IMR-90 (cell line): ENCODE results near the gene C4orf17. TPM values are rescaled to one million over a fixed set of nuclear protein-coding genes. Genes with fewer than 3 reads are reported as not detected.

Source experiments
- ATAC-seq: fragments of 200-7000 bp; cut with Tn5 transposase; 2 replicates; pipeline ENCODE4 v1.9.1; 2020; ENCODE audit warnings: low read depth, mild to moderate bottlenecking, moderate library complexity
- BruUV-seq: library from RNA; stranded (reverse); fragments of 400-500 nt; replicated peaks from 2 replicates; lab custom pipeline; 2021; lab: Mats Ljungman, UMichigan
- CTCF ChIA-PET: fragments of 300-600 bp; formaldehyde crosslinking; extraction: SDS; loops from one replicate; lab custom pipeline; 2021; ENCODE audit warnings: antibody characterized with exemption; lab: Yijun Ruan, JAX
- POLR2A ChIA-PET: fragments of 300-600 bp; sonication (Branson Sonifier 250); formaldehyde crosslinking; loops from one replicate; lab custom pipeline; 2022; ENCODE audit warnings: antibody characterized with exemption; ENCODE audit not compliant: unreplicated experiment; lab: Charles Lee
- DNase-seq: peaks from one replicate; pipeline ENCODE4 v3.0.0; 2013
- H2AFZ ChIP-seq: replicated peaks from 2 replicates; pipeline ENCODE3; 2013; ENCODE audit warnings: low read length, mild to moderate bottlenecking; ENCODE audit not compliant: poor library complexity
- H2AK5ac ChIP-seq: 2 replicates; pipeline ENCODE4 v1.6.1; 2013; ENCODE audit warnings: low read depth, low read length, inconsistent platforms
- H2AK9ac ChIP-seq: replicated peaks from 2 replicates; pipeline ENCODE3; 2013; ENCODE audit warnings: mild to moderate bottlenecking, low read depth, low read length, moderate library complexity; ENCODE audit not compliant: poor library complexity
- H2BK120ac ChIP-seq: 2 replicates; pipeline ENCODE4 v1.6.1; 2013; ENCODE audit warnings: low read depth, low read length, inconsistent platforms
- H2BK15ac ChIP-seq: 3 replicates; pipeline ENCODE4 v1.6.1; 2013; ENCODE audit warnings: low read depth, low read length, inconsistent platforms
- H2BK20ac ChIP-seq: 2 replicates; pipeline ENCODE4 v1.6.1; 2013; ENCODE audit warnings: low read depth, mild to moderate bottlenecking, inconsistent platforms, low read length, moderate library complexity
- H2BK5ac ChIP-seq: 2 replicates; pipeline ENCODE4 v1.6.1; 2013; ENCODE audit warnings: mild to moderate bottlenecking, low read depth, low read length, inconsistent platforms; ENCODE audit not compliant: poor library complexity, severe bottlenecking
- H3K14ac ChIP-seq: replicated peaks from 2 replicates; pipeline ENCODE4 v1.6.1; 2013; ENCODE audit warnings: low read depth, low read length, inconsistent platforms
- H3K18ac ChIP-seq: 2 replicates; pipeline ENCODE4 v1.6.1; 2013; ENCODE audit warnings: low read depth, low read length, control low read depth
- H3K23ac ChIP-seq: 2 replicates; pipeline ENCODE4 v1.6.1; 2013; ENCODE audit warnings: low read depth, low read length, inconsistent platforms
- H3K27ac ChIP-seq: 2 replicates; pipeline ENCODE4 v1.5.1; 2013; ENCODE audit warnings: mild to moderate bottlenecking, control low read depth, low read length; ENCODE audit not compliant: insufficient read depth
- H3K27me3 ChIP-seq: 2 replicates; pipeline ENCODE4 v1.6.1; 2013; ENCODE audit warnings: low read length; ENCODE audit not compliant: control insufficient read depth, insufficient read depth
- H3K36me3 ChIP-seq: 2 replicates; pipeline ENCODE4 v1.6.1; 2013; ENCODE audit warnings: low read length, mixed read lengths; ENCODE audit not compliant: control insufficient read depth, insufficient read depth
- H3K4ac ChIP-seq: 2 replicates; pipeline ENCODE4 v1.6.1; 2013; ENCODE audit warnings: low read depth, low read length, inconsistent platforms
- H3K4me1 ChIP-seq: 2 replicates; pipeline ENCODE4 v1.6.1; 2013; ENCODE audit warnings: low read length, mixed read lengths; ENCODE audit not compliant: control insufficient read depth, insufficient read depth
- H3K4me2 ChIP-seq: 2 replicates; pipeline ENCODE4 v1.6.1; 2013; ENCODE audit warnings: low read depth, mild to moderate bottlenecking, control low read depth, low read length, moderate library complexity
- H3K4me3 ChIP-seq: 2 replicates; pipeline ENCODE4 v1.5.1; 2013; ENCODE audit warnings: low read depth, mild to moderate bottlenecking, control low read depth, low read length, moderate library complexity; ENCODE audit not compliant: insufficient read depth
- H3K56ac ChIP-seq: 2 replicates; pipeline ENCODE4 v1.6.1; 2013; ENCODE audit warnings: low read length, inconsistent platforms; ENCODE audit not compliant: insufficient read depth; ENCODE audit errors: extremely low read depth
- H3K79me1 ChIP-seq, 2 experiments: 2 replicates each; pipeline ENCODE4 v1.6.1; 2013; ENCODE audit warnings: low read length in 2 of 2, inconsistent platforms in 1 of 2, low read depth in 1 of 2
- H3K9ac ChIP-seq: 2 replicates; pipeline ENCODE4 v1.6.1; 2013; ENCODE audit warnings: low read depth, low read length, control low read depth
- H3K9me1 ChIP-seq: 2 replicates; pipeline ENCODE4 v1.6.1; 2013; ENCODE audit warnings: low read length, inconsistent platforms; ENCODE audit not compliant: insufficient read depth
- H3K9me3 ChIP-seq: 2 replicates; pipeline ENCODE4 v1.6.1; 2013; ENCODE audit warnings: low read length; ENCODE audit not compliant: control insufficient read depth, insufficient read depth
- H4K20me1 ChIP-seq: 2 replicates; pipeline ENCODE4 v1.6.1; 2013; ENCODE audit warnings: low read length, inconsistent platforms; ENCODE audit not compliant: insufficient read depth
- H4K5ac ChIP-seq: 2 replicates; pipeline ENCODE4 v1.6.1; 2013; ENCODE audit warnings: mild to moderate bottlenecking, low read depth, low read length, control low read depth
- H4K8ac ChIP-seq, 2 experiments: 2 replicates each; pipeline ENCODE4 v1.6.1; 2013; ENCODE audit warnings: low read depth in 2 of 2, low read length in 2 of 2, control low read depth in 1 of 2, inconsistent platforms in 1 of 2
- H4K91ac ChIP-seq: 2 replicates; pipeline ENCODE4 v1.6.1; 2013; ENCODE audit warnings: low read depth, low read length, inconsistent platforms; ENCODE audit not compliant: insufficient read depth
- NFE2L2 ChIP-seq: fragments of 150-350 bp; IDR thresholded peaks from 2 replicates; pipeline ENCODE4 v1.6.1; 2016; ENCODE audit warnings: low read depth, mild to moderate bottlenecking, low read length
- RAD21 ChIP-seq: IDR thresholded peaks from 2 replicates; pipeline ENCODE4 v1.6.1; 2012; ENCODE audit warnings: low read length, improper control_type of control experiment
- RFX5 ChIP-seq: IDR thresholded peaks from 2 replicates; pipeline ENCODE4 v1.8.0; 2012; ENCODE audit warnings: low read depth, mild to moderate bottlenecking, low read length, moderate library complexity
- WGBS, 2 experiments: methylation state at CpG; one replicate each; pipeline versions ENCODE4 v1.1.5 to v1.1.7; 2013; ENCODE audit warnings: missing lambda C conversion rate in 2 of 2; ENCODE audit not compliant: insufficient read length in 1 of 2; ENCODE audit errors: extremely low coverage in 2 of 2; 5-methylcytosine and 5-hydroxymethylcytosine counted together
- dilution Hi-C: fragments of 300-500 bp; cut with HindIII; formaldehyde crosslinking; loops from one replicate; pipeline ENCODE4 v1.14.3; 2018; ENCODE audit warnings: low sequenced_read_pairs; ENCODE audit not compliant: unreplicated experiment
- in situ Hi-C: fragments of 300-500 bp; cut with MboI; formaldehyde crosslinking; loops from 3 replicates; pipeline ENCODE4 v1.14.3; 2019; ENCODE audit warnings: low sequenced_read_pairs, inconsistent platforms, mixed read lengths
- intact Hi-C: fragments of 100-400 bp; cut with micrococcal nuclease; formaldehyde crosslinking; loops from 2 replicates; pipeline ENCODE4 v1.10.0; 2022
- polyA plus RNA-seq, 3 experiments: library from polyadenylated mRNA; depleted of rRNA; stranded (reverse); fragments of >200 nt; gene quantifications; 2 replicates each; pipeline ENCODE4 v1.2.3, GENCODE V29; 2012; ENCODE audit warnings: low replicate concordance in 1 of 3
- total RNA-seq: library from RNA; depleted of rRNA; stranded (reverse); fragments of >200 nt; gene quantifications from 2 replicates; pipeline ENCODE4 v1.2.3, GENCODE V29; 2012
- TF ChIP-seq, protein P1 (sequence below): conservative IDR thresholded peaks from 2 replicates; pipeline ENCODE4 v1.5.1; 2012; ENCODE audit warnings: mild to moderate bottlenecking, low read depth, low read length, improper control_type of control experiment

The C4orf17 gene
- total and polyA plus RNA-seq, 2 of the 4 experiments (the other 2 are of a cell fraction): not detected

DNA sequence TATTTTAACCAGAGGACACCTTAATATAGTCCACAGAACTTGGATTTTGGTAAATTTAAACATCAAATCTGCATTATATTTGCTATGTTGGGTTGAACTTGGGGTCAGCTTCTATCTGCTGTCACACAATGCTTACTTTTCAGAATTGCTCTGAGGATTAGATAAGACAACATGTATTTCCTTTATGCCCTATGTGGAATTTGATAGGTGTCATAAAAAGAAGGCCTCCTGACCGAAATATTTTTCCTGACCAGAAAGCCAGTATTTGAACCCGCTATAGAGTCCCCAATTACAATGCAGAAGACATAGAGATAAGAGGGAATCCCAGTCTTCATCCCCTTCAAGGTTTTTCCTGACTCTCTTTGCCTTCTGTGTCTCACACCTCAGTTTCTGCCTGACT, 67.9 kb downstream of the C4orf17 start:
- Histone ChIP-seq H3K4me1 (no peaks in the 10 kb centered on the region), H2BK5ac (no peak overlapping the region), H4K5ac (no peak overlapping the region), H2AK5ac (no peak overlapping the region), H3K27me3 (peaks cover 3% of the 10 kb centered on the region; the same call in 1 of the 2 replicates), H4K20me1 (no peaks in the 10 kb centered on the region), H3K27ac (no peak overlapping the region), H2BK15ac (no peak overlapping the region), H3K4me2 (no peak overlapping the region), H3K4ac (no peak overlapping the region), H3K18ac (no peak overlapping the region), H3K14ac (no peak overlapping the region), H3K23ac (no peak overlapping the region), H2AK9ac (no peak overlapping the region), H3K4me3 (no peak overlapping the region), H4K91ac (no peak overlapping the region), H2BK20ac (no peak overlapping the region), H3K9me3 (no peaks in the 10 kb centered on the region), H3K9ac (no peak overlapping the region), H3K56ac (no peak overlapping the region), H2BK120ac (no peak overlapping the region), H3K36me3 (no peaks in the 10 kb centered on the region), H2AFZ (no peak overlapping the region), H3K9me1 (no peaks in the 10 kb centered on the region), H4K8ac (no peak overlapping the region), H3K79me1 (no peaks in the 10 kb centered on the region)
- in situ Hi-C loops: no loop called here
- ATAC-seq (no peak), DNase-seq (no peak)
- no TSS peak for BruUV-seq
- TF ChIP-seq, protein P1, sequence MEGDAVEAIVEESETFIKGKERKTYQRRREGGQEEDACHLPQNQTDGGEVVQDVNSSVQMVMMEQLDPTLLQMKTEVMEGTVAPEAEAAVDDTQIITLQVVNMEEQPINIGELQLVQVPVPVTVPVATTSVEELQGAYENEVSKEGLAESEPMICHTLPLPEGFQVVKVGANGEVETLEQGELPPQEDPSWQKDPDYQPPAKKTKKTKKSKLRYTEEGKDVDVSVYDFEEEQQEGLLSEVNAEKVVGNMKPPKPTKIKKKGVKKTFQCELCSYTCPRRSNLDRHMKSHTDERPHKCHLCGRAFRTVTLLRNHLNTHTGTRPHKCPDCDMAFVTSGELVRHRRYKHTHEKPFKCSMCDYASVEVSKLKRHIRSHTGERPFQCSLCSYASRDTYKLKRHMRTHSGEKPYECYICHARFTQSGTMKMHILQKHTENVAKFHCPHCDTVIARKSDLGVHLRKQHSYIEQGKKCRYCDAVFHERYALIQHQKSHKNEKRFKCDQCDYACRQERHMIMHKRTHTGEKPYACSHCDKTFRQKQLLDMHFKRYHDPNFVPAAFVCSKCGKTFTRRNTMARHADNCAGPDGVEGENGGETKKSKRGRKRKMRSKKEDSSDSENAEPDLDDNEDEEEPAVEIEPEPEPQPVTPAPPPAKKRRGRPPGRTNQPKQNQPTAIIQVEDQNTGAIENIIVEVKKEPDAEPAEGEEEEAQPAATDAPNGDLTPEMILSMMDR: no peak
- TF ChIP-seq RAD21 (no peak), RFX5 (no peak), NFE2L2 (no peak)
- intact Hi-C loops: no loop called here
- dilution Hi-C loops: no loop called here
- ChIA-PET CTCF (no interaction called here), POLR2A (no interaction called here)
- WGBS, 2 experiments: no CpG with 5 or more reads among the region's 2 CpGs
